Suprapubic skin (tissue), 4 donors: ENCODE measurements around the gene PANX2. TPM values are rescaled to one million over a fixed set of nuclear protein-coding genes. Genes with fewer than 3 reads are reported as not detected.

Source experiments
- DNase-seq, 2 donors: peaks; one replicate each; pipeline ENCODE4 v3.0.0-alpha.2; 2019; ENCODE audit warnings: low spot score in 2 of 2
- H3K27ac ChIP-seq: fragments of 200-600 bp; sonication (generic); one replicate; pipeline ENCODE4 v1.5.1; 2019
- H3K27me3 ChIP-seq: fragments of 200-600 bp; sonication (generic); one replicate; pipeline ENCODE4 v1.5.1; 2019
- H3K36me3 ChIP-seq: fragments of 200-600 bp; sonication (generic); one replicate; pipeline ENCODE4 v1.5.1; 2019
- H3K4me1 ChIP-seq: fragments of 200-600 bp; sonication (generic); one replicate; pipeline ENCODE4 v1.5.1; 2019
- H3K4me3 ChIP-seq: fragments of 200-600 bp; sonication (generic); one replicate; pipeline ENCODE4 v1.5.1; 2019; ENCODE audit warnings: mild to moderate bottlenecking
- H3K9me3 ChIP-seq: fragments of 200-600 bp; sonication (generic); one replicate; pipeline ENCODE4 v1.5.1; 2019
- EP300 ChIP-seq: sonication (generic); formaldehyde crosslinking; IDR thresholded peaks from one replicate; pipeline ENCODE4 v1.6.1; 2017; ENCODE audit warnings: antibody characterized with exemption
- POLR2A ChIP-seq, 2 donors: fragments of 450-650 bp; IDR thresholded peaks; one replicate each; pipeline ENCODE4 v1.6.1; 2017; ENCODE audit warnings: antibody characterized with exemption in 2 of 2, mild to moderate bottlenecking in 2 of 2, moderate library complexity in 2 of 2
- POLR2AphosphoS5 ChIP-seq, 3 donors: sonication (generic); formaldehyde crosslinking; IDR thresholded peaks; one replicate each; pipeline ENCODE4 v1.6.1; 2017; ENCODE audit warnings: antibody characterized with exemption in 3 of 3
- WGBS: methylation state at CpG from one replicate; pipeline ENCODE4 v1.1.5; 2018; 5-methylcytosine and 5-hydroxymethylcytosine counted together
- total RNA-seq, 4 donors: library from RNA; depleted of rRNA; stranded (reverse); fragments of >200 nt; gene quantifications; one replicate each; pipeline ENCODE4 v1.1.0, GENCODE V29; 2016
- TF ChIP-seq, protein P1 (sequence below), 2 donors: fragments of 200-600 bp in 1 of 2; fragments of 450-650 bp in 1 of 2; sonication (generic) in 1 of 2; IDR thresholded peaks; one replicate each; pipeline ENCODE4 v1.5.1; 2016 to 2019; ENCODE audit warnings: antibody characterized with exemption in 2 of 2, mild to moderate bottlenecking in 1 of 2, moderate library complexity in 1 of 2

PANX2 gene
- total RNA-seq, 4 donors from 2014 or later, result 1.2 to 2.8 (median 2.2) TPM

DNA sequence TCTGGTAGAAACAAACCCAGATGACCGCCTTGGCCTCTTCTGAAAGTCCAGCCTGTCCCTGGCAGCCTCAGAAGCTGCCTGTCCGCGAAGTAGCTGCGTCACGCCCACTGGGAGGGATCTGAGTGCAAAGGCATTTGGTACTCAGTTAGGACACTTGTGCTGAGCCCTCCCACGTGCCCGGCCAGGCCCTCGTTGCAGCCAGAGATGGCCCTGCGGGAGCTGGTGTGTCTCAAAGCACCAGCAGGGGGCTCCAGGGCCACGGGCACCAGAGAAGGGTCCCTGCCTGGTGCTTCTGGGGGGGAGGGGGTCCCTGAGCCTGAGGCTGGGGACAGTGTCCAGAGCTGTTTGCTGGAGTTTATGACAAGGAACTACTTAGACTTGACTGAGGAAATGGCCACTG, 36.1 kb downstream of the PANX2 start:
- Histone ChIP-seq H3K27ac (no peak overlapping the region), H3K27me3 (no peaks in the 10 kb centered on the region), H3K4me1 (peaks cover 30% of the 10 kb centered on the region), H3K36me3 (peaks cover 46% of the 10 kb centered on the region), H3K9me3 (no peaks in the 10 kb centered on the region), H3K4me3 (no peak overlapping the region)
- no peak for DNase-seq
- 40% methylated on average over 5 of the region's 10 CpGs for WGBS
- TF ChIP-seq EP300 (no peak), POLR2A (IDR thresholded peaks at IDR 0.05) (no peak), POLR2AphosphoS5 (IDR thresholded peaks at IDR 0.05) (no peak)
- TF ChIP-seq, protein P1, sequence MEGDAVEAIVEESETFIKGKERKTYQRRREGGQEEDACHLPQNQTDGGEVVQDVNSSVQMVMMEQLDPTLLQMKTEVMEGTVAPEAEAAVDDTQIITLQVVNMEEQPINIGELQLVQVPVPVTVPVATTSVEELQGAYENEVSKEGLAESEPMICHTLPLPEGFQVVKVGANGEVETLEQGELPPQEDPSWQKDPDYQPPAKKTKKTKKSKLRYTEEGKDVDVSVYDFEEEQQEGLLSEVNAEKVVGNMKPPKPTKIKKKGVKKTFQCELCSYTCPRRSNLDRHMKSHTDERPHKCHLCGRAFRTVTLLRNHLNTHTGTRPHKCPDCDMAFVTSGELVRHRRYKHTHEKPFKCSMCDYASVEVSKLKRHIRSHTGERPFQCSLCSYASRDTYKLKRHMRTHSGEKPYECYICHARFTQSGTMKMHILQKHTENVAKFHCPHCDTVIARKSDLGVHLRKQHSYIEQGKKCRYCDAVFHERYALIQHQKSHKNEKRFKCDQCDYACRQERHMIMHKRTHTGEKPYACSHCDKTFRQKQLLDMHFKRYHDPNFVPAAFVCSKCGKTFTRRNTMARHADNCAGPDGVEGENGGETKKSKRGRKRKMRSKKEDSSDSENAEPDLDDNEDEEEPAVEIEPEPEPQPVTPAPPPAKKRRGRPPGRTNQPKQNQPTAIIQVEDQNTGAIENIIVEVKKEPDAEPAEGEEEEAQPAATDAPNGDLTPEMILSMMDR (IDR thresholded peaks at IDR 0.05), result peak; percentile 7 to 23

DNA sequence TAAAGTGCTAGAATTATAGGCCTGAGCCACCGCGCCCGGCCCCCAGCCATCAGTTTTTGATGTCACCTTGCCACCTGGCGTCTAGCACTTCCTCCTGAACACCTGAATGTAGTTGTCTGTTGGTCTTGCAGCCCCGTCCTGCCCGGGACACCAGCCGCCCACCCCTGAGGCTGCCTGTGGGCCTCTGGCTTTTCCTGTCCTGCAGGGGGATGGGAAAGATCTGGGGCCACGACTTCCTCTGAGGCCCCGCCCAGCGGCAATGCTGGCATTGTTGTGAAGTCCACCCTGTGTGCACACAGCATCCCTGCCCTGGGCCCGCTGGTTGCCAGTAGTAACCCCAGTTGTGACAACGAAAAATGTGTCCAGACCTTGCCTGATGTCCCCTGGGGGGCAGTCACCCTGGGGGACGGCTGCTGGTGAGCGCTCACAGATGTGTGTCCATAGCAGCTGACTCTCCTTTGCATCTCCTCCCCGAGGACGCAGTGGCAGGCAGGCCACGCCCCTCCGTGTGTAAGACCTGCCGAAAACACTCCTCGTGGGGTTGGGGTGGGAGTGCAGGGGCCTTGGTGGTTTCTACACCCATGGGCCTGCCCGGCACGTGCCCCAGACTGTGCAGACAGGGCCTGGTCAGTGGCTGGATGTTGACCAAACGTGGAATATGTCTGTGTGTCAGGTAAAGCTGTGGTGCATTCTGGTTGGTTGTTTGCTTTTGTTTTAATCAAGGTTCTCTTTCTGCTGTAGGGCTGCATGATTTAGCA, 37.0 kb downstream of the PANX2 start:
- Histone ChIP-seq H3K9me3 (no peaks in the 10 kb centered on the region), H3K4me3 (no peak overlapping the region), H3K27me3 (no peaks in the 10 kb centered on the region), H3K36me3 (peaks cover 52% of the 10 kb centered on the region), H3K27ac (no peak overlapping the region), H3K4me1 (peaks cover 20% of the 10 kb centered on the region)
- TF ChIP-seq, protein P1 (IDR thresholded peaks at IDR 0.05), result no peak
- TF ChIP-seq EP300, result no peak
- no peak for TF ChIP-seq POLR2A (IDR thresholded peaks at IDR 0.05)
- TF ChIP-seq POLR2AphosphoS5 (IDR thresholded peaks at IDR 0.05), result no peak
- DNase-seq, result no peak
- 76% methylated on average over 10 of the region's 23 CpGs for WGBS

- H3K27me3 ChIP-seq, result no peaks in the 10 kb centered on the region
- TF ChIP-seq POLR2AphosphoS5 (IDR thresholded peaks at IDR 0.05) (no peak), POLR2A (IDR thresholded peaks at IDR 0.05) (no peak), EP300 (no peak)
- TF ChIP-seq, protein P1 (IDR thresholded peaks at IDR 0.05), result no peak
- peaks cover 61% of the 10 kb centered on the region for H3K36me3 ChIP-seq
- H3K9me3 ChIP-seq, result no peaks in the 10 kb centered on the region
- peaks cover 17% of the 10 kb centered on the region for H3K4me1 ChIP-seq
- H3K27ac ChIP-seq, result no peak overlapping the region
- WGBS, result 80% methylated on average over 13 of the region's 22 CpGs
- H3K4me3 ChIP-seq, result no peak overlapping the region
- DNase-seq, result no peak
These were observed 38.0 kb downstream of the PANX2 start for GRCh38 chr22:50208430-50208938.

- H3K9me3 ChIP-seq, result no peaks in the 10 kb centered on the region
- no peak for TF ChIP-seq EP300
- no peak for TF ChIP-seq POLR2AphosphoS5 (IDR thresholded peaks at IDR 0.05)
- TF ChIP-seq POLR2A (IDR thresholded peaks at IDR 0.05), result no peak
- TF ChIP-seq, protein P1 (IDR thresholded peaks at IDR 0.05), result no peak
- peaks cover 63% of the 10 kb centered on the region for H3K36me3 ChIP-seq
- no peaks in the 10 kb centered on the region for H3K27me3 ChIP-seq
- H3K27ac ChIP-seq, result no peak overlapping the region
- no peak overlapping the region for H3K4me3 ChIP-seq
- no peak for DNase-seq
- WGBS, result no CpG with 5 or more reads among the region's 31 CpGs
- peaks cover 17% of the 10 kb centered on the region for H3K4me1 ChIP-seq
These were observed 38.7 kb downstream of the PANX2 start for GRCh38 chr22:50208939-50209892.
